HG02588 (cell line): ENCODE measurements around the gene SLC27A1.
"Not testable (repeated sequence)": the region's sequence is repeated elsewhere in the genome, so short reads cannot be mapped to it uniquely, and the experiment has no call there.

Source experiments
- ATAC-seq: cut with Tn5 transposase; IDR thresholded peaks from one replicate; pipeline ENCODE4 v1.9.1; 2021; ENCODE audit warnings: mild to moderate bottlenecking, moderate library complexity; ENCODE audit not compliant: unreplicated experiment

SLC27A1 gene

DNA sequence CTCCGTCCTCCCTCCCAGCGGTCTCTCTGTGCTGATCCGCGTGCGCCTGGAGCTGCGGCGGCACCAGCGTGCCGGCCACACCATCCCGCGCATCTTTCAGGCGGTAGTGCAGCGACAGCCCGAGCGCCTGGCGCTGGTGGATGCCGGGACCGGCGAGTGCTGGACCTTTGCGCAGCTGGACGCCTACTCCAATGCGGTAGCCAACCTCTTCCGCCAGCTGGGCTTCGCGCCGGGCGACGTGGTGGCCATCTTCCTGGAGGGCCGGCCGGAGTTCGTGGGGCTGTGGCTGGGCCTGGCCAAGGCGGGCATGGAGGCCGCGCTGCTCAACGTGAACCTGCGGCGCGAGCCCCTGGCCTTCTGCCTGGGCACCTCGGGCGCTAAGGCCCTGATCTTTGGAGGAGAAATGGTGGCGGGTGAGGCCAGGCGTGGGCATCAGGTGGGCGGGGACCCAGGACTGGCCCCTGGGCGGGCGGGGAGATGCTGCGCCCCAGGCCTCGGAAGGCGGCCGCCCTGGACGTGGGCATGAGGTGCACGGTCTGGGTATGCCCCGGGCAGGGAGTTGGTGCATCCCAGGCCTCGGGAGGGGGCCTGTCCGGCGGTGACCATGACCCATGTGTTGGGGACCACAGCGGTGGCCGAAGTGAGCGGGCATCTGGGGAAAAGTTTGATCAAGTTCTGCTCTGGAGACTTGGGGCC lies 16.4 kb downstream of the SLC27A1 start:
- ATAC-seq = no peak

DNA sequence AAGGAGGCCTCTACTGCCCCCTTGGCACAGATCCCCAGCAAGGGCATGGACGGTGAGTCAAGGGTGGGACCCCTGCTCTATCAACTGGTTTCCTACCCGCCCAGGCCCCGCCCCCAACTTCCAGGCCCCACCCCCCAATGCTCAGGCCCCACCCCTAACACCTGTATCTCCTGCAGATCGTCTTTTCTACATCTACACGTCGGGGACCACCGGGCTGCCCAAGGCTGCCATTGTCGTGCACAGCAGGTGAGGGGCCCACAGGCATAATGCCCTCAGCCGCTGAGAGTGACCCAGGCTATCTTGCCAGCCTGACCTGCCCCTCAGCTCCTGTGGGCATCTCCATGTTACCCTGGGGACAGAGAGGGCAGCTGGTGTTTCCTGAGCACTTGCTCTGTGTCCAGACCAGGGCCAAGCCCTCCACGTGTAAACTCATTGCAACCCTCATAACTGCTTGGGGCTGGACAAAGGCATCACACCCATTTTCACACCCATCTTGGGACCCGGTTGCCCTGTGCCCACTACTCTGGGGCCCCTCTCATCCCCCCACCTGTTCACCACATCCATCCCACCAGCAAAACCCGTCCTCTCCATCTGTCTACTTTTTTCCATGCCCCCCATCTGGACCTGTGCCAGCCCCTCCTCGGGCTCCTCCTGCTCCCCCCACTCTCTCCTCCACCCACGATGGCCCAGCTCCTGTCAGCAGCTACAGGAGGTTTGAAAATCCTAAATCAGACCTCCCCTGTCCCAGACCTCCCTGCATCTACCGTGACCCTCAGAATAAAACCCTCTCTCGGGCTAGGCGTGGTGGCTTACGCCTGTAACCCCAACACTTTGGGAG lies 17.2 kb downstream of the SLC27A1 start:
- ATAC-seq = no peak

DNA sequence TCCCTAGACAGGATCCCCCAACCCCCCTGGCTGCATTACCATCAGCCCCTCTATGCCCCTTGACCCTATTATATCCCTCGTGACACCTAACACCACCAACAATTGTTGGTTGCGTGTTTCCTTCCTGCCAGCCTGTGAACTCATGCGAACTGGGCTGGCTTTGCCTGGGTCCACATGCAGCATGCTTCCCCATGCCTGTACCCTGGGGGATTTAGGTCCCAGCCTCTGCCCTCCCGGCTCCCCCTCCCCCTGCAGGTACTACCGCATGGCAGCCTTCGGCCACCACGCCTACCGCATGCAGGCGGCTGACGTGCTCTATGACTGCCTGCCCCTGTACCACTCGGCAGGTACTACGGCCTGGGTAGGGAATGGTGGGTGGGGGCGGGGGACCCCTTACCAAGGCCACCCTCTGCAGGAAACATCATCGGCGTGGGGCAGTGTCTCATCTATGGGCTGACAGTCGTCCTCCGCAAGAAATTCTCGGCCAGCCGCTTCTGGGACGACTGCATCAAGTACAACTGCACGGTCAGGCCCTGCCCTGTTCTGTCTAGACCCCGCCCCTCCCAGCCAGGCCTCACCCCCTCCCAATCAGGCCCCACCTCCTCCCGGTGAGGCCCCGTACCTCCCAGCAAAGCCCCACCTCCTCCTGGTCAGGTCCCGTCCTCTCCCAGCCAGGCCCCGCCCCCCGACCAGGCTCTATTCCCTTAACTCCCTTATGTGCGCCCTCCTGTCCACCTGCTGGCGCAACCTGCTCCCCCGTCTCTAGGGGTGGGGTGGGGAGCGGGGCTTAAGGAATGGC lies 18.5 kb downstream of the SLC27A1 start:
- no peak for ATAC-seq

- no peak for ATAC-seq
Observed at GRCh38 chr19:17489392-17490030, 19.2 kb downstream of the SLC27A1 start.

- ATAC-seq = no peak
Observed at GRCh38 chr19:17490411-17490810, 20.1 kb downstream of the SLC27A1 start.

- no peak for ATAC-seq
Observed at GRCh38 chr19:17491287-17491686, 21.0 kb downstream of the SLC27A1 start.

DNA sequence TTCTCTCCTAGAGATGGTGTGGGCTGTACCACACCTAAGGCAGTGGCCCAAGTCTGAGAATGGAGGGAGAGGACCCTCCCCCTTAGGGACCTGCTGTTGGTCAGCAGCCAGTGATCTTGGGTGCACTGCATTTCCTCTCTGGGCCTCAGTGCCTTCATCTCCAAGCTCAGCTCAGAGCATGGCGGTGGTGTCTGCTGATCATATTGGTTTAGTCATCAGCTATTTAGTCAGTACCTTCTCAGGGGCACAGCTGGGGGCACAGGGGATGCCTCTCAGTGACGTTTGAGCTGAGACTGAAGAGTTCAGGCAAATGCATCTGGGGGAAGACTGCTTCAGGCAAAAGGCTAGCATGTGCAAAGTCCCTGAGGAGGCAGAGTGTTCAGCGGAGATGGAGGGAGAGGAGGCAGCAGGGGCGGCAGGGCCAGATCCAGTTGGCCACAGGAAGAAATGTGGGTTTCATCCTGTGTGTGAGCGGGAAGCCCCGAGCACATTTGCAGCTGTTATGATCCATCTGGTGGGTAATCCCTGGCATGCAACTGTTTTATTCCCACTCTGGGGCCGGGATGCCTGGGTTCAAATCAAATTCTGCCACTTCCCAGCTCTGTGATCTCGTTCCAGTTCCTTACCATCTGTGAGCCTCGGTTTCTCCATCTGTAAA lies 25.4 kb downstream of the SLC27A1 start:
- no peak for ATAC-seq

DNA sequence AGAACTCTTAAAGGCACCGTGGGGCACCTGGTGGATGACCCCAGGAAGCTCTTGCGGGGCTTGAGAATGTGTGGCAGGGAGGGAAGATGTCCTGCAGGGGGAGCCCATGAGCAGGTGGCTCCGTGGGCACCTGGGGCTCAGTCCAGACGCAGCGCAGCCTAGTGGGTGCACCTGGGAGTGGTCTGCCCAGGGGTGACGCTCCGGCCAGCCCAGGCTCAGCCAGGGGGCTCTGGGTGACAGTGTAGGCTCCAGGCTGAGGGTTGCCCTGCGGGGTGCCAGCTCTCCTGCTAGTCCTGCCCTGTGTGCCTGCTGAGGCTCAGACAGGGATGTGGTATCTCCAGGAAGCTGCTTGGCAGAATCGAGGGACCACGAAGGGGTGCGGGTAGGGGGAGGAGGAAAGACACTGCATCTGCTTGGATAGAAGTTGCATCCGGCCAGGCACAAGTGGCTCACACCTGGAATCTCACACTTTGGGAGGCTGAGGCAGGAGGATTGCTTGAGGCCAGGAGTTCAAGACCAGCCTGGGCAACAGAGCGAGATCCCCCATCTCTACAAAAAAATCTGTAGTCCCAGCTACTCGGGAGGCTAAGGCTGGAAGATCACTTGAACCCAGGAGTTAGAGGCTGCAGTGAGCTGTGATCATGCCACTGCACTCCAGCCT lies 26.1 kb downstream of the SLC27A1 start:
- peak; percentile 54 for ATAC-seq

DNA sequence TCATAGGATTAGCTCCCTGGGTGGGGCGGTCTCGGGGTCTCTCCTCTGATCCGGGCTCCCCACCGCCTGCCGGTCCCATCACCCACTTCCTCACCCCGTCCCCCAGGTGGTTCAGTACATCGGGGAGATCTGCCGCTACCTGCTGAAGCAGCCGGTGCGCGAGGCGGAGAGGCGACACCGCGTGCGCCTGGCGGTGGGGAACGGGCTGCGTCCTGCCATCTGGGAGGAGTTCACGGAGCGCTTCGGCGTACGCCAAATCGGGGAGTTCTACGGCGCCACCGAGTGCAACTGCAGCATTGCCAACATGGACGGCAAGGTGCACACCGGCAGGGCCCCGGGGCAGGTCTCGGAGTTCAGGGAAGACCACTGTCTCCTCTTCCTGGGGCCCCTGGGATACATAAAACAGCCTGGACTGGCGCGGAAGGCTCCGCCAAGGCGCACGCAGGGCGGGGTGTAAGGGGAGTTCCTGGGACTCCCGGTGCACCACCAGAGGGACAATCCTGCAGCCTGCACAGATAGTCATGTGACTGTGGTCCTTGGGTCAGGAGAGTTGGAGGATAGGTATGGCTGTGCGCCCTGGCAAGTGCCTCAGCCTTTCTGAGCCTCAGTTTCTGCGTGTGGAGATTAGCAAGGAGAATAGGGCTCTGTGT lies 26.9 kb downstream of the SLC27A1 start:
- ATAC-seq = no peak

- ATAC-seq = not testable (repeated sequence)
Observed at GRCh38 chr19:17499025-17499424, 28.7 kb downstream of the SLC27A1 start.

GRCh38 chr19:17499648-17500446 lies 29.5 kb downstream of the SLC27A1 start:
- ATAC-seq = no peak

DNA sequence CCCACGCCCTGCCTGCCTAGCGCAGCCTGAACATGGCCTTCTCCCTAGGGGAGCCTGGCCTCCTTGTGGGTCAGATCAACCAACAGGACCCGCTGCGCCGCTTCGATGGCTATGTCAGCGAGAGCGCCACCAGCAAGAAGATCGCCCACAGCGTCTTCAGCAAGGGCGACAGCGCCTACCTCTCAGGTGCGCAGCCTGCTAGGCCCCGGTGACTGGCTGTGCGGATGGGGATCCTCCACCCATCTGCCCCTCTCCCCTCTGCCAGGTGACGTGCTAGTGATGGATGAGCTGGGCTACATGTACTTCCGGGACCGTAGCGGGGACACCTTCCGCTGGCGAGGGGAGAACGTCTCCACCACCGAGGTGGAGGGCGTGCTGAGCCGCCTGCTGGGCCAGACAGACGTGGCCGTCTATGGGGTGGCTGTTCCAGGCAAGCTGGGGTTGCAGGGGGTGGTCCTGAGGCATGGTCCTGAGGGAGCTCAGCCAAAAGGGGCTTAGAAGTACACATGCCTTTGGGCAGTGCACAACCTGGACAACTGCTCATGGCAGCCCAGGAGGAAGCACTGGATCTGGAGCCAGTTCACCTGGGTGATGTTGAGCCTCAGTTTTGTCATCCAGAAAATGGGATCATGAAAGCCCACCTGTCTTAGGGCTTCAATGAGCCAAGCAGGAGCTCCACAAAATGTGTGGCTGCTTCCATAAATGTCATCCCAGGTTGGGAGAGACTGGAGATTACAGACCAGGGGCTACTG lies 30.3 kb downstream of the SLC27A1 start:
- no peak for ATAC-seq

GRCh38 chr19:17503240-17503639 lies 32.9 kb downstream of the SLC27A1 start:
- ATAC-seq = no peak

DNA sequence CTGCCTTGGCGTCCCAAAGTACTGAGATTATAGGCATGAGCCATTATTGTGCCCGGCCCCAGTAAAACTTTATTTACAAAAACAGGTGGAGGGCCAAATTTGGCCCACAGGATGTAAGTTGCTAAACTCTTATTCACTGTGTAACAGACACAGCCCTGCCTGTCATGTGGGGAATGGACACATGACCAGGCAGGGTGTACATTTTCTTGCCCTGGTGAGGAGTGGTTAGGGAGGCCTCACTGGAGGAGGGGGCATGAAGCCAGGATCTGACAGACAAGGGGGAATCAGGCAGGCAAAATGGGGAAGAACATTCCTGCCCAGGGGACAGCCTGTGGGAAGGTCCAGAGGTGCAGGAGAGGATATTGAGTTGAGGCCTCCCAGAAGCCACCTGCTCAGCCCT lies 33.7 kb downstream of the SLC27A1 start:
- no peak for ATAC-seq

DNA sequence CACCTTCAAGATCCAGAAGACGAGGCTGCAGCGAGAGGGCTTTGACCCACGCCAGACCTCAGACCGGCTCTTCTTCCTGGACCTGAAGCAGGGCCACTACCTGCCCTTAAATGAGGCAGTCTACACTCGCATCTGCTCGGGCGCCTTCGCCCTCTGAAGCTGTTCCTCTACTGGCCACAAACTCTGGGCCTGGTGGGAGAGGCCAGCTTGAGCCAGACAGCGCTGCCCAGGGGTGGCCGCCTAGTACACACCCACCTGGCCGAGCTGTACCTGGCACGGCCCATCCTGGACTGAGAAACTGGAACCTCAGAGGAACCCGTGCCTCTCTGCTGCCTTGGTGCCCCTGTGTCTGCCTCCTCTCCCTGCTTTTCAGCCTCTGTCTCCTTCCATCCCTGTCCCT lies 34.1 kb downstream of the SLC27A1 start:
- ATAC-seq = no peak

- ATAC-seq = no peak
Observed at GRCh38 chr19:17505223-17505622, 34.9 kb downstream of the SLC27A1 start.

GRCh38 chr19:17506745-17507144 lies 36.4 kb downstream of the SLC27A1 start:
- ATAC-seq = no peak

DNA sequence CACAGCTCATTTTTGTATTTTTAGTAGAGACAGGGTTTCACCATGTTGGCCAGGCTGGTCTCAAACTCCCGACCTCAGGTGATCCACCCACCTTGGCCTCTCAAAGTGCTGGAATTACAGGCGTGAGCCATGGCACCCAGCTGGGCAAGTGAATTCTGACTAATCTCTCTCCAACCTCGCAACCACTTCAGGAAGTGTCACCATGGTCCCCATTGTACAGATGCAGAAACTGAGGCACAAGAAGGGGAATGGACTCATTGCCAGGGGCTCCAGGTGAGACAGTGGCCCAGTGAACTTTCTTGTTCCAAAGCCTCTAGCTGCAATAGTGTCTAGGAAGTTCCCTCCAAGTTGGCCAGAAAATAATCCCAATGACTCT lies 38.2 kb downstream of the SLC27A1 start:
- not testable (repeated sequence) for ATAC-seq
